Ectodermal cell (in vitro differentiated cells): ENCODE measurements around the gene GRK5.
"Not testable (repeated sequence)": the region's sequence is repeated elsewhere in the genome, so short reads cannot be mapped to it uniquely, and the experiment has no call there.

Experiments used
- H3K27ac ChIP-seq: 2 replicates; pipeline ENCODE4 v1.7.0; 2013; ENCODE audit warnings: mild to moderate bottlenecking, low read depth, low read length; ENCODE audit not compliant: insufficient read depth, poor library complexity, severe bottlenecking
- H3K27me3 ChIP-seq: 2 replicates; pipeline ENCODE4 v1.7.0; 2013; ENCODE audit warnings: mild to moderate bottlenecking, low read length; ENCODE audit not compliant: insufficient read depth, control insufficient read depth, poor library complexity, severe bottlenecking
- H3K36me3 ChIP-seq: one replicate; pipeline ENCODE4 v1.7.0; 2013; ENCODE audit warnings: low read length; ENCODE audit not compliant: control insufficient read depth, insufficient read depth
- H3K4me1 ChIP-seq: one replicate; pipeline ENCODE4 v1.7.0; 2013; ENCODE audit warnings: low read length; ENCODE audit not compliant: control insufficient read depth, insufficient read depth
- H3K4me3 ChIP-seq: 2 replicates; pipeline ENCODE4 v1.7.0; 2013; ENCODE audit warnings: low read depth, low read length, control low read depth; ENCODE audit not compliant: insufficient read depth
- H3K9me3 ChIP-seq: 2 replicates; pipeline ENCODE4 v1.7.0; 2013; ENCODE audit warnings: mild to moderate bottlenecking, low read length, moderate library complexity; ENCODE audit not compliant: control insufficient read depth
- WGBS, 2 experiments: methylation state at CpG; one replicate each; pipeline ENCODE4 v1.1.7; 2013; ENCODE audit warnings: missing lambda C conversion rate in 2 of 2; 5-methylcytosine and 5-hydroxymethylcytosine counted together

The GRK5 gene

GRCh38 chr10:119460369-119461195 is 253.2 kb downstream of the GRK5 start:
- no peaks in the 10 kb centered on the region for H3K4me1 ChIP-seq
- no peak overlapping the region for H3K27ac ChIP-seq
- no peak overlapping the region for H3K4me3 ChIP-seq
- no peaks in the 10 kb centered on the region for H3K36me3 ChIP-seq
- H3K27me3 ChIP-seq = no peaks in the 10 kb centered on the region
- 91 to 95% methylated on average over 11 of the region's 11 CpGs for WGBS, 2 experiments
- no peaks in the 10 kb centered on the region for H3K9me3 ChIP-seq

- no peaks in the 10 kb centered on the region for H3K27me3 ChIP-seq
- no peaks in the 10 kb centered on the region for H3K4me1 ChIP-seq
- no peak overlapping the region for H3K4me3 ChIP-seq
- H3K27ac ChIP-seq = no peak overlapping the region
- no peaks in the 10 kb centered on the region for H3K9me3 ChIP-seq
- WGBS, 2 experiments = 94 to 95% methylated on average over 3 of the region's 3 CpGs
- H3K36me3 ChIP-seq = no peaks in the 10 kb centered on the region
Measured at GRCh38 chr10:119461380-119461779, 254.0 kb downstream of the GRK5 start.

GRCh38 chr10:119461923-119462322 is 254.6 kb downstream of the GRK5 start:
- Histone ChIP-seq H3K27me3 (no peaks in the 10 kb centered on the region), H3K27ac (no peak overlapping the region), H3K4me1 (no peaks in the 10 kb centered on the region), H3K4me3 (no peak overlapping the region), H3K9me3 (no peaks in the 10 kb centered on the region), H3K36me3 (no peaks in the 10 kb centered on the region)
- 82 to 83% methylated on average over 1 to 2 of the region's 2 CpGs for WGBS, 2 experiments

GRCh38 chr10:119462773-119463172 is 255.4 kb downstream of the GRK5 start:
- no peak overlapping the region for H3K27ac ChIP-seq
- no peak overlapping the region for H3K4me3 ChIP-seq
- H3K9me3 ChIP-seq = no peaks in the 10 kb centered on the region
- no peaks in the 10 kb centered on the region for H3K36me3 ChIP-seq
- WGBS, 2 experiments = 93 to 96% methylated on average over 4 of the region's 4 CpGs
- no peaks in the 10 kb centered on the region for H3K4me1 ChIP-seq
- H3K27me3 ChIP-seq = no peaks in the 10 kb centered on the region

- H3K36me3 ChIP-seq, H3K27me3 ChIP-seq, H3K27ac ChIP-seq, H3K4me1 ChIP-seq, H3K9me3 ChIP-seq, H3K4me3 ChIP-seq: not testable (repeated sequence)
- 85 to 86% methylated on average over 2 of the region's 2 CpGs for WGBS, 2 experiments
Measured at GRCh38 chr10:119463195-119463594, 255.8 kb downstream of the GRK5 start.

GRCh38 chr10:119465085-119465484 is 257.7 kb downstream of the GRK5 start:
- WGBS, 2 experiments = 91 to 93% methylated on average over 4 of the region's 4 CpGs
- no peak overlapping the region for H3K4me3 ChIP-seq
- H3K9me3 ChIP-seq = no peaks in the 10 kb centered on the region
- no peaks in the 10 kb centered on the region for H3K4me1 ChIP-seq
- H3K27me3 ChIP-seq = no peaks in the 10 kb centered on the region
- H3K27ac ChIP-seq = no peak overlapping the region
- no peaks in the 10 kb centered on the region for H3K36me3 ChIP-seq

- Histone ChIP-seq H3K27me3 (no peaks in the 10 kb centered on the region), H3K4me3 (no peak overlapping the region), H3K27ac (no peak overlapping the region), H3K9me3 (no peaks in the 10 kb centered on the region), H3K36me3 (no peaks in the 10 kb centered on the region), H3K4me1 (no peaks in the 10 kb centered on the region)
- WGBS, 2 experiments = 83 to 84% methylated on average over 10 of the region's 10 CpGs
Measured at GRCh38 chr10:119466076-119466475, 258.7 kb downstream of the GRK5 start.

- Histone ChIP-seq H3K9me3 (no peaks in the 10 kb centered on the region), H3K4me1 (no peaks in the 10 kb centered on the region), H3K4me3 (no peak overlapping the region), H3K36me3 (no peaks in the 10 kb centered on the region), H3K27ac (no peak overlapping the region), H3K27me3 (no peaks in the 10 kb centered on the region)
- 78 to 86% methylated on average over 7 of the region's 7 CpGs for WGBS, 2 experiments
Measured at GRCh38 chr10:119466655-119467054, 259.3 kb downstream of the GRK5 start.

- Histone ChIP-seq H3K27me3 (no peaks in the 10 kb centered on the region), H3K4me3 (no peak overlapping the region), H3K27ac (no peak overlapping the region), H3K9me3 (no peaks in the 10 kb centered on the region), H3K36me3 (no peaks in the 10 kb centered on the region), H3K4me1 (no peaks in the 10 kb centered on the region)
- 79 to 82% methylated on average over 13 of the region's 13 CpGs for WGBS, 2 experiments
Measured at GRCh38 chr10:119468542-119469324, 261.4 kb downstream of the GRK5 start.

- 93 to 94% methylated on average over 8 of the region's 8 CpGs for WGBS, 2 experiments
- H3K4me3 ChIP-seq = no peak overlapping the region
- no peak overlapping the region for H3K27ac ChIP-seq
- H3K4me1 ChIP-seq = no peaks in the 10 kb centered on the region
- H3K9me3 ChIP-seq = no peaks in the 10 kb centered on the region
- no peaks in the 10 kb centered on the region for H3K36me3 ChIP-seq
- H3K27me3 ChIP-seq = no peaks in the 10 kb centered on the region
Measured at GRCh38 chr10:119469325-119469707, 261.9 kb downstream of the GRK5 start.
